T-cell (primary cell): ENCODE results near the gene MARS1. TPM values are rescaled to one million over a fixed set of nuclear protein-coding genes. Genes with fewer than 3 reads are reported as not detected.
"Not testable (repeated sequence)": the region's sequence is repeated elsewhere in the genome, so short reads cannot be mapped to it uniquely, and the experiment has no call there.

Experiments
- ATAC-seq, 4 experiments: fragments of 200-7000 bp in 3 of 4; fragments of 150-1000 bp in 1 of 4; cut with Tn5 transposase; replicated peaks in 1 of 4; 1 replicate in 3 of 4; 2 replicates in 1 of 4; pipeline ENCODE4 v1.10.0; 2021; ENCODE audit warnings: moderate library complexity in 3 of 4, mild to moderate bottlenecking in 2 of 4, moderate number of reproducible peaks in 1 of 4
- CTCF ChIA-PET, 2 donors: fragments of 300-600 bp; sonication (Branson Sonifier 250); formaldehyde crosslinking; loops; one replicate each; lab custom pipeline; 2022; ENCODE audit warnings: antibody characterized with exemption in 2 of 2; lab: Charles Lee
- POLR2A ChIA-PET, 2 donors: fragments of 300-600 bp; sonication (Branson Sonifier 250); formaldehyde crosslinking; loops; one replicate each; lab custom pipeline; 2022; ENCODE audit warnings: antibody characterized with exemption in 2 of 2; lab: Charles Lee
- DNase-seq, 35 experiments: peaks; one replicate each; pipeline versions ENCODE4 v3.0.0 to v3.0.0-alpha.2; 2013 to 2023
- H3K27ac ChIP-seq: one replicate; pipeline ENCODE4 v1.5.1; 2013; ENCODE audit warnings: low read length
- H3K27me3 ChIP-seq, 2 experiments: replicated peaks in 1 of 2; 1 replicate in 1 of 2; 2 replicates in 1 of 2; pipeline versions ENCODE4 v1.6.1 to v1.7.0; 2013; ENCODE audit warnings: low read length in 1 of 2, mixed read lengths in 1 of 2; ENCODE audit not compliant: control insufficient read depth in 2 of 2, insufficient read depth in 2 of 2; ENCODE audit errors: extremely low read depth in 1 of 2
- H3K36me3 ChIP-seq, 2 donors: 1 replicate in 1 of 2; 2 replicates in 1 of 2; pipeline versions ENCODE4 v1.6.1 to v1.7.0; 2013; ENCODE audit warnings: low read length in 1 of 2; ENCODE audit not compliant: control insufficient read depth in 2 of 2, insufficient read depth in 1 of 2; ENCODE audit errors: extremely low read depth in 1 of 2
- H3K4me1 ChIP-seq, 2 experiments: 1 replicate in 1 of 2; 2 replicates in 1 of 2; pipeline versions ENCODE4 v1.6.1 to v1.7.0; 2013; ENCODE audit warnings: low read length in 2 of 2, mixed read lengths in 1 of 2; ENCODE audit not compliant: insufficient read depth in 2 of 2, control insufficient read depth in 1 of 2; ENCODE audit errors: extremely low read depth in 1 of 2
- H3K4me3 ChIP-seq, 2 donors: 1 replicate in 1 of 2; 2 replicates in 1 of 2; pipeline versions ENCODE4 v1.5.1 to v1.7.0; 2013; ENCODE audit warnings: mild to moderate bottlenecking in 2 of 2, low read length in 1 of 2, moderate library complexity in 1 of 2; ENCODE audit not compliant: control insufficient read depth in 1 of 2; ENCODE audit errors: extremely low read depth in 1 of 2
- H3K9me3 ChIP-seq: 2 replicates; pipeline ENCODE4 v1.7.0; 2013
- H3K27ac Mint-ChIP-seq, 2 donors: one replicate each; pipeline ENCODE4 v1.8.0; 2020 to 2021; ENCODE audit warnings: mild to moderate bottlenecking in 2 of 2, mixed read lengths in 2 of 2
- H3K27me3 Mint-ChIP-seq, 2 donors: one replicate each; pipeline ENCODE4 v1.8.0; 2021 to 2022; ENCODE audit warnings: mixed read lengths in 2 of 2
- H3K36me3 Mint-ChIP-seq: one replicate; pipeline ENCODE4 v1.8.0; 2021; ENCODE audit warnings: mixed read lengths
- H3K4me1 Mint-ChIP-seq, 3 donors: one replicate each; pipeline ENCODE4 v1.8.0; 2020 to 2022; ENCODE audit warnings: mixed read lengths in 3 of 3, mild to moderate bottlenecking in 1 of 3
- H3K4me3 Mint-ChIP-seq, 3 donors: one replicate each; pipeline ENCODE4 v1.8.0; 2020 to 2022; ENCODE audit warnings: mild to moderate bottlenecking in 3 of 3, mixed read lengths in 3 of 3, moderate library complexity in 3 of 3
- H3K9me3 Mint-ChIP-seq, 3 donors: one replicate each; pipeline ENCODE4 v1.8.0; 2020 to 2022; ENCODE audit warnings: mixed read lengths in 3 of 3
- WGBS: methylation state at CpG from one replicate; pipeline ENCODE4 v1.1.5; 2013; ENCODE audit warnings: missing lambda C conversion rate; ENCODE audit not compliant: insufficient coverage; 5-methylcytosine and 5-hydroxymethylcytosine counted together
- total RNA-seq, 35 experiments: library from RNA in 6 of 35; stranded (reverse) in 6 of 35; fragments of 120-200 nt in 1 of 35; gene quantifications; one replicate each; pipeline versions ENCODE4 v1.2.1 to v1.2.4 and lab custom pipeline; 2013 to 2026

The MARS1 gene
- total RNA-seq, 5 donors from 2014 or later (not counting 1 experiment from before 2014, with no cell fraction given): 167 to 350 (median 320) TPM

- H3K9me3 ChIP-seq: no peaks in the 10 kb centered on the region
- Mint-ChIP-seq H3K9me3 (no peaks in the 10 kb centered on the region), H3K4me3 (no peak overlapping the region), H3K36me3 (peaks cover 61% of the 10 kb centered on the region), H3K27me3 (no peaks in the 10 kb centered on the region), H3K4me1 (peaks cover 28 to 38% (median 33%) of the 10 kb centered on the region in 3 donors), H3K27ac (peak overlapping the region in 1 of 2 donors; percentile 99)
- H3K27me3 ChIP-seq: no peaks in the 10 kb centered on the region
- POLR2A ChIA-PET: interaction anchor here (0.9 to 1.9 kb wide), 3 partner anchors 36 to 39 kb away, joined by 6 to 7 read pairs (median 6); partner anchors contain the start of gene ARHGAP9 (in 1 of the 2)
- H3K4me1 ChIP-seq: peaks cover 12 to 31% of the 10 kb centered on the region in 2 experiments
- no peak for DNase-seq
- no peak overlapping the region for H3K4me3 ChIP-seq
- no peak for ATAC-seq
- CTCF ChIA-PET: interaction anchor here in 1 of 2 donors (0.6 to 0.7 kb wide), 2 partner anchors 53 to 137 kb away, joined by 3 to 4 read pairs; no protein-coding TSS in a partner anchor
- whole genome bisulfite sequencing: 95% methylated on average over 7 of the region's 11 CpGs
- no peak overlapping the region for H3K27ac ChIP-seq
- H3K36me3 ChIP-seq: peaks cover 5 to 57% of the 10 kb centered on the region in 2 donors
These were observed 28.8 kb downstream of the MARS1 start for GRCh38 chr12:57516617-57517153.

GRCh38 chr12:57517187-57517586 lies 29.3 kb downstream of the MARS1 start:
- H3K9me3 Mint-ChIP-seq: no peaks in the 10 kb centered on the region
- ChIA-PET POLR2A (interaction anchor here (1.1 to 1.9 kb wide), 3 partner anchors 37 to 45 kb away, joined by 3 to 7 read pairs (median 6); partner anchors contain the start of gene ARHGAP9 (in 1 of the 2)), CTCF (interaction anchor here (0.6 to 1.2 kb wide), 3 partner anchors 53 to 137 kb away, joined by 3 to 4 read pairs (median 3); no protein-coding TSS in a partner anchor)
- H3K4me1 ChIP-seq: peaks cover 16 to 36% of the 10 kb centered on the region in 2 experiments
- 67% methylated on average over 1 of the region's 1 CpG for WGBS
- peak overlapping the region in 1 of 2 donors; percentile 99 for H3K27ac Mint-ChIP-seq
- peak overlapping the region in 2 of 3 donors; percentile 11 to 29 for H3K4me3 Mint-ChIP-seq
- H3K36me3 Mint-ChIP-seq: peaks cover 56% of the 10 kb centered on the region
- no peak overlapping the region for H3K4me3 ChIP-seq
- no peaks in the 10 kb centered on the region for H3K27me3 ChIP-seq
- H3K36me3 ChIP-seq: peaks cover 5 to 52% of the 10 kb centered on the region in 2 donors
- no peak for DNase-seq
- H3K4me1 Mint-ChIP-seq: peaks cover 33 to 43% (median 38%) of the 10 kb centered on the region in 3 donors
- no peaks in the 10 kb centered on the region for H3K27me3 Mint-ChIP-seq
- H3K9me3 ChIP-seq: no peaks in the 10 kb centered on the region
- H3K27ac ChIP-seq: no peak overlapping the region
- ATAC-seq: no peak

- H3K27ac ChIP-seq, H3K4me3 ChIP-seq, ATAC-seq, DNase-seq, H3K9me3 ChIP-seq, H3K27me3 ChIP-seq, H3K27me3 Mint-ChIP-seq, H3K9me3 Mint-ChIP-seq: not testable (repeated sequence)
- H3K4me1 ChIP-seq: peaks cover 16 to 38% of the 10 kb centered on the region in 2 experiments
- no CpG with 5 or more reads among the region's 10 CpGs for WGBS
- H3K4me3 Mint-ChIP-seq: peak overlapping the region in 1 of 3 donors; percentile 29
- peak overlapping the region; percentile 99 to 100 for H3K27ac Mint-ChIP-seq
- H3K36me3 ChIP-seq: peaks cover 4 to 47% of the 10 kb centered on the region in 2 donors
- peaks cover 35 to 45% (median 40%) of the 10 kb centered on the region in 3 donors for H3K4me1 Mint-ChIP-seq
- POLR2A ChIA-PET: interaction anchor here (0.7 to 1.9 kb wide), 5 partner anchors 28 to 46 kb away, joined by 3 to 7 read pairs (median 6); partner anchors contain the start of gene ARHGAP9 (in 2 of the 2)
- CTCF ChIA-PET: interaction anchor here (0.8 to 1.2 kb wide), 2 partner anchors 66 to 1566 kb away, joined by 3 read pairs; no protein-coding TSS in a partner anchor
- H3K36me3 Mint-ChIP-seq: peaks cover 50% of the 10 kb centered on the region
These were observed 29.9 kb downstream of the MARS1 start for GRCh38 chr12:57517718-57518117.

- ATAC-seq (no peak), DNase-seq (no peak)
- WGBS: 93% methylated on average over 6 of the region's 8 CpGs
- Mint-ChIP-seq H3K4me1 (peaks cover 40 to 48% (median 43%) of the 10 kb centered on the region in 3 donors), H3K27ac (peak overlapping the region; percentile 99 to 100), H3K27me3 (no peaks in the 10 kb centered on the region), H3K36me3 (peaks cover 44% of the 10 kb centered on the region), H3K9me3 (no peaks in the 10 kb centered on the region), H3K4me3 (peak overlapping the region; percentile 94 to 98 (median 94))
- Histone ChIP-seq H3K36me3 (peaks cover 0 to 41% of the 10 kb centered on the region in 2 donors), H3K4me1 (peaks cover 17 to 42% of the 10 kb centered on the region in 2 experiments), H3K27me3 (no peaks in the 10 kb centered on the region), H3K9me3 (no peaks in the 10 kb centered on the region), H3K4me3 (no peak overlapping the region), H3K27ac (peak overlapping the region; percentile 94)
- CTCF ChIA-PET: interaction anchor here (0.8 to 1.2 kb wide), 2 partner anchors 65 to 1566 kb away, joined by 3 read pairs; no protein-coding TSS in a partner anchor
- POLR2A ChIA-PET: interaction anchor here (0.7 to 2.1 kb wide), 5 partner anchors 29 to 46 kb away, joined by 3 to 7 read pairs (median 6); partner anchors contain the start of gene ARHGAP9 (in 2 of the 2)
These were observed 30.5 kb downstream of the MARS1 start for GRCh38 chr12:57518176-57518919.

- POLR2A ChIA-PET: interaction anchor here (0.5 to 2.1 kb wide), 2 partner anchors 42 to 262 kb away, joined by 3 to 6 read pairs; no protein-coding TSS in a partner anchor
- DNase-seq (peak in 2 of 35 experiments; percentile 23 to 33), ATAC-seq (no peak)
- WGBS: 29% methylated on average over 3 of the region's 7 CpGs
- Histone ChIP-seq H3K9me3 (no peaks in the 10 kb centered on the region), H3K4me1 (peaks cover 25 to 50% of the 10 kb centered on the region in 2 experiments), H3K4me3 (peak overlapping the region; percentile 95 to 98), H3K27me3 (no peaks in the 10 kb centered on the region), H3K36me3 (peaks cover 0 to 41% of the 10 kb centered on the region in 2 donors), H3K27ac (peak overlapping the region; percentile 94)
- Mint-ChIP-seq H3K4me3 (peak overlapping the region; percentile 94 to 98 (median 94)), H3K27me3 (no peaks in the 10 kb centered on the region), H3K27ac (peak overlapping the region; percentile 99 to 100), H3K4me1 (peaks cover 48 to 56% (median 51%) of the 10 kb centered on the region in 3 donors), H3K36me3 (peaks cover 41% of the 10 kb centered on the region), H3K9me3 (no peaks in the 10 kb centered on the region)
- CTCF ChIA-PET: interaction anchor here in 1 of 2 donors (0.6 kb wide), 1 partner anchor 42 kb away, joined by 3 read pairs; no protein-coding TSS in a partner anchor
These were observed 31.3 kb downstream of the MARS1 start for GRCh38 chr12:57518920-57519795.
